ENCODE data around the gene GAA.

GAA gene

DNA sequence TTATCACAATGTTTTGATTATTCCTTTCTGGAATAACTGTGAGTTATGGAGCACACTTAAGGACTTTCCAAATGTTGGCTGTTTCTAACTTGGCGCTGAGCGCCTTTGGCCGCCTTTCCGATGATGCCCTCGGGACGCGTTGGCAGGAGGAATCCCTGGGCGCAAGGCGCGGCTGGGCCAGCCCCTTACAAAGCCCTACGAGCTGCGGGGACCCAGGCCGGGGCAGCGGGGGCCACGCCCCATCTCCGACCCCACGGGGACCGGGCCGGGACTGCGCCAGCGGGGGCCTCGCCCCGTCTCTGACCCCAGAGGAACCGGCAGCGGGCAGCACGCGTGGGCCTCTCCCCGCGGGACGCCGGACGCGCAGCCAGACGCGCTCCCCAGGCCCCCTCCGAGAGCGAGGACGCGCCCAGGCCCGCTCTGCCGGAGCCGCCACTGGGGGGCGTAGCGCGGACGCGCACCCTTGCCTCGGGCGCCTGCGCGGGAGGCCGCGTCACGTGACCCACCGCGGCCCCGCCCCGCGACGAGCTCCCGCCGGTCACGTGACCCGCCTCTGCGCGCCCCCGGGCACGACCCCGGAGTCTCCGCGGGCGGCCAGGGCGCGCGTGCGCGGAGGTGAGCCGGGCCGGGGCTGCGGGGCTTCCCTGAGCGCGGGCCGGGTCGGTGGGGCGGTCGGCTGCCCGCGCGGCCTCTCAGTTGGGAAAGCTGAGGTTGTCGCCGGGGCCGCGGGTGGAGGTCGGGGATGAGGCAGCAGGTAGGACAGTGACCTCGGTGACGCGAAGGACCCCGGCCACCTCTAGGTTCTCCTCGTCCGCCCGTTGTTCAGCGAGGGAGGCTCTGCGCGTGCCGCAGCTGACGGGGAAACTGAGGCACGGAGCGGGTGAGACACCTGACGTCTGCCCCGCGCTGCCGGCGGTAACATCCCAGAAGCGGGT, at the start of gene GAA:
GAA (plus strand) TSS at position 571 of the 935 bp plus-strand sequence. CDS start 3,006 bp downstream, outside the sequence.
- WGBS (ENCODE audit: insufficient coverage, insufficient read length) = no CpG with 5 or more reads among the region's 114 CpGs
- no peaks in the 10 kb centered on the region; the same call in 1 of the 2 replicates for H3K4me1 ChIP-seq (ENCODE audit: control insufficient read depth, insufficient read depth, low read length)
- H3K4me3 ChIP-seq (ENCODE audit: low read length) = peak within 1 kb of the TSS; percentile 95
- no peak within 1 kb of the TSS for H3K27ac ChIP-seq (ENCODE audit: low read length)
- H3K36me3 ChIP-seq (ENCODE audit: control insufficient read depth, insufficient read depth, low read length) = no peaks in the 10 kb centered on the region
- no peaks in the 10 kb centered on the region for H3K9me3 ChIP-seq (ENCODE audit: control insufficient read depth, insufficient read depth, low read length)
- peak; percentile 60 for DNase-seq (ENCODE audit: low read depth, low spot score)
- no peaks in the 10 kb centered on the region for H3K27me3 ChIP-seq (ENCODE audit: control insufficient read depth, insufficient read depth, low read length)

DNA sequence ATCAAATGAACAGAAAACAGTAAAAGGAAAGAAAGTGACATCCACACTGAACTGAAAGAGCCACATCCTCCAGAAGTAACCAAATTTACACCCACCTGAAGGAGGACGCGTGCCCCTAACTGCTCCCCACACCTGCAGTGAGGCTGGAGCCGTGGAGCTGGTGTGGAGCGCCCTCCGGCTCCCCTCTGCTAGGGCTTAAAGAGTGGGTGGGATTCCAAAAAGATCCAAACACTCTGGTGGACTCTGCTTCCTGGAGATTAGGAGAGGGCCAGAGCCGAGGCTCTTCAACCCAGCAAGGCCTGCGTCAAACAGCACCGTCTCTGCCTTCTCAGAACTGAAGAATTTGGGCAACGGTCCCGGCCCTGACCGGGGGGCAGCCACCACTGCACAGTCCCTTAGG, 49.7 kb upstream of the GAA start:
- no peaks in the 10 kb centered on the region for H3K36me3 ChIP-seq (ENCODE audit: control insufficient read depth, insufficient read depth, low read length)
- WGBS (ENCODE audit: insufficient coverage, insufficient read length) = no CpG with 5 or more reads among the region's 11 CpGs
- DNase-seq (ENCODE audit: low read depth, low spot score) = no peak
- no peak overlapping the region for H3K4me3 ChIP-seq (ENCODE audit: low read length)
- H3K4me1 ChIP-seq (ENCODE audit: control insufficient read depth, insufficient read depth, low read length) = 0 out of 2 replicates have a peak, but pooled peaks cover 1% of the 10 kb centered on the region
- H3K27ac ChIP-seq (ENCODE audit: low read length) = no peak overlapping the region
- H3K27me3 ChIP-seq (ENCODE audit: control insufficient read depth, insufficient read depth, low read length) = no peaks in the 10 kb centered on the region
- no peaks in the 10 kb centered on the region for H3K9me3 ChIP-seq (ENCODE audit: control insufficient read depth, insufficient read depth, low read length)

DNA sequence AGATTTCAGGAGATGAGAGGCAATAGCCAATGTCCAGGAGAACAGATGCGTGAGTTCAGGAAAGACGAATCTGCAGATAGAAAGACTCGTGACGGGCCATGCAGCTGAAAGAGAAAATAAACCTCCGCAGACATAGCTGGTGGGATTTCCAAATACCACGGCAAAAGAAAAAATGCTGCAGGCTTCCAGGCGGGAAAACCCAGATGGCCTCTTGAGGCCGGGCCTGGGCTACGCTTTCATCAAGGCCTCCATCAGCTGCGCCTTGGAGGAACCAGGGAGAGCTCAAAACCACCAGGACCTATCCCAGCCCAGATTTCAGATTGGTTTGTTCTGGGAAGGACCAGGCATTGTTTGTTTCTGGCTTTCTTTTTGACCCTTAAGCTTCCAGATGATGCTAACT, 48.3 kb upstream of the GAA start:
- no peak for DNase-seq (ENCODE audit: low read depth, low spot score)
- no peak overlapping the region for H3K27ac ChIP-seq (ENCODE audit: low read length)
- no peaks in the 10 kb centered on the region for H3K9me3 ChIP-seq (ENCODE audit: control insufficient read depth, insufficient read depth, low read length)
- H3K4me1 ChIP-seq (ENCODE audit: control insufficient read depth, insufficient read depth, low read length) = 0 out of 2 replicates have a peak, but pooled peaks cover 1% of the 10 kb centered on the region
- WGBS (ENCODE audit: insufficient coverage, insufficient read length) = no CpG with 5 or more reads among the region's 10 CpGs
- H3K4me3 ChIP-seq (ENCODE audit: low read length) = no peak overlapping the region
- no peaks in the 10 kb centered on the region for H3K27me3 ChIP-seq (ENCODE audit: control insufficient read depth, insufficient read depth, low read length)
- no peaks in the 10 kb centered on the region for H3K36me3 ChIP-seq (ENCODE audit: control insufficient read depth, insufficient read depth, low read length)

DNA sequence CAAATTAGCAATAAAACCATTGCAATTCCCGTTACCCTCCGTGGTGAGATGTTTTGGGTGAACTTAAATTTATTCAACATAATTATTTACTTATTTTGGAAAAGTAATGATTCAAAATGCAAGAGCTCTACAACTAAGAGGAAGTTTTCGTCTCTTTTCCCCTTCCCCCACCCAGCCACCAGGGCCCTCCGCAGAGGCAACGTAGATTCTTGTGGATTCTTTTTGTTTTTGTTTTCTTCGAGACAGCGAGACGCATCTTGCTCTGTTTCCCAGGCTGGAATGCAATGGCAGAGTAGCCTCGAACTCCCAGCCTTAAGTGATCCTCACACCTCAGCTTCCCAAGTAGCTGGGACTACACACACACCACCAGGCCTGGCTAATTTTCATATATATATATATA, 45.8 kb upstream of the GAA start:
- no peak for DNase-seq (ENCODE audit: low read depth, low spot score)
- 0 out of 2 replicates have a peak, but pooled peaks cover 1% of the 10 kb centered on the region for H3K4me1 ChIP-seq (ENCODE audit: control insufficient read depth, insufficient read depth, low read length)
- no peaks in the 10 kb centered on the region for H3K27me3 ChIP-seq (ENCODE audit: control insufficient read depth, insufficient read depth, low read length)
- no peak overlapping the region for H3K4me3 ChIP-seq (ENCODE audit: low read length)
- no peak overlapping the region for H3K27ac ChIP-seq (ENCODE audit: low read length)
- 0 out of 2 replicates have a peak, but pooled peaks cover 2% of the 10 kb centered on the region for H3K36me3 ChIP-seq (ENCODE audit: control insufficient read depth, insufficient read depth, low read length)
- H3K9me3 ChIP-seq (ENCODE audit: control insufficient read depth, insufficient read depth, low read length) = no peaks in the 10 kb centered on the region
- no CpG with 5 or more reads among the region's 9 CpGs for WGBS (ENCODE audit: insufficient coverage, insufficient read length)

DNA sequence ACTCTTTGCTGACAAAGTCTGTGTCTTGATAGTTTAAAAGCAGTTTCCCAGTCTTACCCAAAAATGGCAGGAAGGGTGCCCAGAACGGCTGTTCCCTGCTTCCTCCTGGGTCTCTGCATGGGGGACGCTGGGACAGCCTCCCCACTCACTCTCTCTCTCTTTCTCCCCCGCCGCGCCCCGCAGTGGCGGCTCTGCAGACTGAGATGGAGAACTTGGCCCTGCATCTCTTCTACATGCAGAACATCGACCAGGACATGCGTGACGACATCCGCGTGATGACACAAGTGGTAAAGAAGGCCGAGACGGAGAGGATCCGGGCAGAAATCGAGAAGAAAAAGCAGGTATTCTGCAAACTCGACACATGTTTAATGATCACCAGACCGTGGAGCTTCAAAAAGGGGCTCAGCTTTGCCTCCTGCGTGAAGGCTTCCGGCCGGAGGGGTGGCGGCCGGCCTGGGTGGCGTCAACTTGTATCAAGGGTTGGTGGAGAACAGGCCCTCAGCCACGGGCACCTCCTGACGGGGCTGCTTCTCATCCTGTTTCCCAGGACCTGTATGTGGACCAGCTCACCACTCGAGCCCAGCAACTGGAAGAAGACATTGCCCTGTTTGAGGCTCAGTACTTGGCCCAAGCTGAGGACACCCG, 42.9 kb upstream of the GAA start:
- no peak for DNase-seq (ENCODE audit: low read depth, low spot score)
- peaks cover 1% of the 10 kb centered on the region; the same call in 1 of the 2 replicates for H3K4me1 ChIP-seq (ENCODE audit: control insufficient read depth, insufficient read depth, low read length)
- no CpG with 5 or more reads among the region's 28 CpGs for WGBS (ENCODE audit: insufficient coverage, insufficient read length)
- 0 out of 2 replicates have a peak, but pooled peaks cover 2% of the 10 kb centered on the region for H3K36me3 ChIP-seq (ENCODE audit: control insufficient read depth, insufficient read depth, low read length)
- H3K9me3 ChIP-seq (ENCODE audit: control insufficient read depth, insufficient read depth, low read length) = no peaks in the 10 kb centered on the region
- no peaks in the 10 kb centered on the region for H3K27me3 ChIP-seq (ENCODE audit: control insufficient read depth, insufficient read depth, low read length)
- H3K4me3 ChIP-seq (ENCODE audit: low read length) = no peak overlapping the region
- H3K27ac ChIP-seq (ENCODE audit: low read length) = no peak overlapping the region

DNA sequence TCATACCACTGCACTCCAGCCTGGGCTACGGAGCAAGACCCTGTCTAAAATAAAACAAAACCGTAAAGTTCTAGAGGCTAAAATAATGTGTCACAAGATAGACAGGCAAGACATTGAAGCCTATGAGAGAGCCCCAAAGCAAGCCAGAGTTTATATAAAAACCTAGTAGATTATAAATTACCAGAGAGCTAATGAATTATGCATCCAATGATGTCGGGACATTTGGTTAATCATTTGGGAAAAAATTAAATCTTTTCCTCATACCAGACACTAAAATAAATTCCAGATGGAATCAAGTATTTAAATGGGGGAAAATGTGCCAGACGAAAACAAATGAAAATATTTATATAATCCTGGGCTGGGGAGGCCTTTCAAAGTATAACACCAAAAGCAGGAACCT, 40.7 kb upstream of the GAA start:
- Histone ChIP-seq H3K4me1 (ENCODE audit: control insufficient read depth, insufficient read depth, low read length) (peaks cover 3% of the 10 kb centered on the region), H3K27me3 (ENCODE audit: control insufficient read depth, insufficient read depth, low read length) (no peaks in the 10 kb centered on the region), H3K36me3 (ENCODE audit: control insufficient read depth, insufficient read depth, low read length) (0 out of 2 replicates have a peak, but pooled peaks cover 2% of the 10 kb centered on the region), H3K4me3 (ENCODE audit: low read length) (no peak overlapping the region), H3K9me3 (ENCODE audit: control insufficient read depth, insufficient read depth, low read length) (no peaks in the 10 kb centered on the region), H3K27ac (ENCODE audit: low read length) (no peak overlapping the region)
- no CpG with 5 or more reads among the region's 4 CpGs for WGBS (ENCODE audit: insufficient coverage, insufficient read length)
- DNase-seq (ENCODE audit: low read depth, low spot score) = no peak

DNA sequence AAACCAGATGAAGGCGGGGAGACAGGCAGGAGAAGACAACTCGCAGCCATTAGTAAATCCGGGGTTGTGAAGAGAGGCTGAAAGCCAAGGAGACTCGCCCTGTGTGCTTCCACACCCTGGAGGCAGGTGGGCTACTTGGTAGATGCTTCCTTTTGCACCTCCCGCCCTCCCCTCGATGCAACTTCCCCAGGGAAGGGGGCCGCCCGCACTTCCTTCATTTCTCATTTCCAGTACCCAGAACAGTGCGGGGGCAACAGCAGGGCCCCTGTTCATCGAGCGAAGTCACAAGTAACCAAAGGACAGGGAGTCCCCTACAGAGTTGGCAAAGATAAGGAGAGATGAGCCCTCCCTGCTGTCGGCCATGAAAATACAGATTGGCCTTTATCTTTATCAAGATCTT, 40.0 kb upstream of the GAA start:
- Histone ChIP-seq H3K4me1 (ENCODE audit: control insufficient read depth, insufficient read depth, low read length) (peaks cover 2% of the 10 kb centered on the region), H3K9me3 (ENCODE audit: control insufficient read depth, insufficient read depth, low read length) (no peaks in the 10 kb centered on the region), H3K27me3 (ENCODE audit: control insufficient read depth, insufficient read depth, low read length) (no peaks in the 10 kb centered on the region), H3K36me3 (ENCODE audit: control insufficient read depth, insufficient read depth, low read length) (0 out of 2 replicates have a peak, but pooled peaks cover 2% of the 10 kb centered on the region), H3K27ac (ENCODE audit: low read length) (no peak overlapping the region), H3K4me3 (ENCODE audit: low read length) (no peak overlapping the region)
- DNase-seq (ENCODE audit: low read depth, low spot score) = no peak
- WGBS (ENCODE audit: insufficient coverage, insufficient read length) = no CpG with 5 or more reads among the region's 12 CpGs

DNA sequence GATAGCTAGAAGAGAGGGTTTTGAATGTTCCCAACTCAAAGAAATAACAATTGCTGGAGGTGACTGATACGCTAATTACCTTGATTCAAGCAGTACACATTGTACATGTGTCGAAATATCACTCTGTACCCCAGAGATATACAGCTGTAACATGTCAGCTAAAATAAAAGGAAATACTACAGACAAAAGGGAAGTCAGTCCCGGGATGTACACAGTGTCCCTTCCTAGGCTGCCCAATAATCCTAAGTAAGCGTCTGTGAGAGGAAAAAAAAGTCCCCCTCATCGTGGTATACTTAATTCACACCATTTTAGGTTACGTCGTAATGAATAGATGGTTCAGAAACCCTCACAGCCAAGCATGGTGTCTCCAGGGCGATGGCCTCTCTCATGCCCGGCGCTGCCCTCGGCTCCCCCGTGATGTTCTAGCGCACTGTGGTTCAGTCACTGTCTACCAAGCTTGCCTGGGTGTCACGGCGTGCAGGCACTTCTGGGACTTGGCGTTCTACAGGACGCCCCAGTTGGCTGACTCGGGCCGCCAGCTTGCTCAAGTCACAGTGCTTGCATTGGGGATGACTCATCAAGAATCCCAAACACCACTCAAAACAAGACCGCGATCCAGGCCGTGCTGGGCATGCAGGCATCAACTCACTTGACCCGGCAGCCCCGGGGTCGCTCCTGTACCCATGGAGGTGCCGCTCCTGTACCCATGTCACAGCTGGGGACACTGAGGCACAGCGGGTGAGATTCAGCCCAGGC, 37.4 kb upstream of the GAA start:
- no peak for DNase-seq (ENCODE audit: low read depth, low spot score)
- H3K4me1 ChIP-seq (ENCODE audit: control insufficient read depth, insufficient read depth, low read length) = peaks cover 3% of the 10 kb centered on the region
- no peak overlapping the region for H3K27ac ChIP-seq (ENCODE audit: low read length)

DNA sequence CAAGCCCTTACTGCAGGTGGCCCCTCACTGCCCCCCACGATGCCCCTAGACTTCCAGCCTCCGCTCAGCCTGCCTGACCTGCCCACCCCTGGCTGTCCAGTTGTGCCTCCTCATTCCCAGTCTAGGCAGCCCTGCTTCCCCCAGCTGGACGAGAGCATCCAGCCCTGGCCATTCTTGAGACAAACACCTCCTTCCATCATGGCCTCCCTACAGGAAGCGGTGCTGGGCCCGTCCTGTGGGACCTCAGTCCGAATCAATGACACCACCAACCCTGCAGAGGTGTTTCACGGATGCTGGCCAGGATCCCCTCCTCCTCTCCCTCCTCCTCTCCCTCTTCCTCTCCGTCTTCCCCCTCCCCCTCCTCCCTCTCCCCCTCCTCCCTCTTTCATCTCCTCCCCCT, 36.7 kb upstream of the GAA start:
- H3K4me3 ChIP-seq (ENCODE audit: low read length) = no peak overlapping the region
- no peak overlapping the region for H3K27ac ChIP-seq (ENCODE audit: low read length)
- no peaks in the 10 kb centered on the region for H3K27me3 ChIP-seq (ENCODE audit: control insufficient read depth, insufficient read depth, low read length)
- H3K4me1 ChIP-seq (ENCODE audit: control insufficient read depth, insufficient read depth, low read length) = peaks cover 3% of the 10 kb centered on the region
- no CpG with 5 or more reads among the region's 8 CpGs for WGBS (ENCODE audit: insufficient coverage, insufficient read length)
- H3K9me3 ChIP-seq (ENCODE audit: control insufficient read depth, insufficient read depth, low read length) = no peaks in the 10 kb centered on the region
- H3K36me3 ChIP-seq (ENCODE audit: control insufficient read depth, insufficient read depth, low read length) = no peaks in the 10 kb centered on the region
- DNase-seq (ENCODE audit: low read depth, low spot score) = no peak

More for the DNA sequence above, 37.4 kb upstream of the GAA start:
- H3K4me3 ChIP-seq (ENCODE audit: low read length) = no peak overlapping the region
- no CpG with 5 or more reads among the region's 27 CpGs for WGBS (ENCODE audit: insufficient coverage, insufficient read length)
- no peaks in the 10 kb centered on the region for H3K27me3 ChIP-seq (ENCODE audit: control insufficient read depth, insufficient read depth, low read length)
- 0 out of 2 replicates have a peak, but pooled peaks cover under 1% of the 10 kb centered on the region for H3K36me3 ChIP-seq (ENCODE audit: control insufficient read depth, insufficient read depth, low read length)
- H3K9me3 ChIP-seq (ENCODE audit: control insufficient read depth, insufficient read depth, low read length) = no peaks in the 10 kb centered on the region

All from iPS DF 6.9 (cell line).